Lung (tissue), 12 donors: Measurements from ENCODE around the gene TRAPPC14. TPM values are rescaled to one million over a fixed set of nuclear protein-coding genes. Genes with fewer than 3 reads are reported as not detected.
A peak's percentile ranks its signal among the peaks of the same experiment; 100 is the strongest.

Experiments used
- ATAC-seq: fragments of 200-7000 bp; cut with Tn5 transposase; one replicate; pipeline ENCODE4 v1.9.1; 2020; ENCODE audit warnings: moderate number of reproducible peaks; ENCODE audit not compliant: insufficient read depth, low FRiP score
- DNase-seq, 3 donors: peaks; one replicate each; pipeline ENCODE4 v3.0.0-alpha.2; 2013 to 2017
- H3K27ac ChIP-seq, 2 donors: one replicate each; pipeline ENCODE4 v1.5.1; 2013; ENCODE audit warnings: mild to moderate bottlenecking in 2 of 2, moderate library complexity in 2 of 2, control low read depth in 1 of 2, inconsistent platforms in 1 of 2, low read depth in 1 of 2, low read length in 1 of 2
- H3K27me3 ChIP-seq, 3 donors: one replicate each; pipeline ENCODE4 v1.5.1; 2013; ENCODE audit warnings: low read length in 2 of 3; ENCODE audit not compliant: control insufficient read depth in 3 of 3, insufficient read depth in 3 of 3
- H3K36me3 ChIP-seq, 4 donors: one replicate each; pipeline ENCODE4 v1.5.1; 2013; ENCODE audit warnings: low read length in 4 of 4, mild to moderate bottlenecking in 1 of 4, moderate library complexity in 1 of 4; ENCODE audit not compliant: control insufficient read depth in 4 of 4, insufficient read depth in 4 of 4
- H3K4me1 ChIP-seq, 5 donors: one replicate each; pipeline ENCODE4 v1.5.1; 2013; ENCODE audit warnings: low read length in 5 of 5, mild to moderate bottlenecking in 2 of 5, moderate library complexity in 1 of 5; ENCODE audit not compliant: control insufficient read depth in 5 of 5, insufficient read depth in 5 of 5
- H3K4me3 ChIP-seq: one replicate; pipeline ENCODE4 v1.5.1; 2013; ENCODE audit warnings: mild to moderate bottlenecking, control low read depth, moderate library complexity
- H3K9ac ChIP-seq, 2 donors: one replicate each; pipeline ENCODE4 v1.5.1; 2013; ENCODE audit warnings: low read length in 2 of 2, control low read depth in 1 of 2; ENCODE audit not compliant: insufficient read depth in 1 of 2
- H3K9me3 ChIP-seq, 4 donors: one replicate each; pipeline ENCODE4 v1.5.1; 2013; ENCODE audit warnings: low read length in 3 of 4, mild to moderate bottlenecking in 1 of 4, moderate library complexity in 1 of 4; ENCODE audit not compliant: control insufficient read depth in 4 of 4, insufficient read depth in 3 of 4
- WGBS, 2 donors: extraction: QIAGEN DNeasy Blood & Tissue Kit; methylation state at CpG; one replicate each; pipeline ENCODE4 v1.1.7; 2013; 5-methylcytosine and 5-hydroxymethylcytosine counted together
- polyA plus RNA-seq, 2 donors: library from polyadenylated mRNA; stranded (reverse); fragments of 200-250 nt; gene quantifications; one replicate each; pipeline ENCODE4 v1.2.1, GENCODE V29; 2013
- total RNA-seq, 2 donors: library from RNA; depleted of rRNA in 1 of 2; stranded (reverse); fragments of >200 nt in 1 of 2; gene quantifications; one replicate each; pipeline ENCODE4 v1.2.1, GENCODE V29; 2014 to 2021
- TF ChIP-seq, protein P1 (sequence below): IDR thresholded peaks from 2 replicates; pipeline ENCODE4 v1.5.1; 2012; ENCODE audit warnings: mild to moderate bottlenecking; ENCODE audit errors: control extremely low read depth, extremely low read depth
- donor health status: control.
- donor health status: control.
- donor health status: Bipolar disorder and iron deficiency.
- donor health status: healthy.
- donor health status: DM: yes; HTN: yes; CAD: no.

The TRAPPC14 gene
- total and polyA plus RNA-seq, 4 donors = 9.8 to 27.9 (median 19.5) TPM

DNA sequence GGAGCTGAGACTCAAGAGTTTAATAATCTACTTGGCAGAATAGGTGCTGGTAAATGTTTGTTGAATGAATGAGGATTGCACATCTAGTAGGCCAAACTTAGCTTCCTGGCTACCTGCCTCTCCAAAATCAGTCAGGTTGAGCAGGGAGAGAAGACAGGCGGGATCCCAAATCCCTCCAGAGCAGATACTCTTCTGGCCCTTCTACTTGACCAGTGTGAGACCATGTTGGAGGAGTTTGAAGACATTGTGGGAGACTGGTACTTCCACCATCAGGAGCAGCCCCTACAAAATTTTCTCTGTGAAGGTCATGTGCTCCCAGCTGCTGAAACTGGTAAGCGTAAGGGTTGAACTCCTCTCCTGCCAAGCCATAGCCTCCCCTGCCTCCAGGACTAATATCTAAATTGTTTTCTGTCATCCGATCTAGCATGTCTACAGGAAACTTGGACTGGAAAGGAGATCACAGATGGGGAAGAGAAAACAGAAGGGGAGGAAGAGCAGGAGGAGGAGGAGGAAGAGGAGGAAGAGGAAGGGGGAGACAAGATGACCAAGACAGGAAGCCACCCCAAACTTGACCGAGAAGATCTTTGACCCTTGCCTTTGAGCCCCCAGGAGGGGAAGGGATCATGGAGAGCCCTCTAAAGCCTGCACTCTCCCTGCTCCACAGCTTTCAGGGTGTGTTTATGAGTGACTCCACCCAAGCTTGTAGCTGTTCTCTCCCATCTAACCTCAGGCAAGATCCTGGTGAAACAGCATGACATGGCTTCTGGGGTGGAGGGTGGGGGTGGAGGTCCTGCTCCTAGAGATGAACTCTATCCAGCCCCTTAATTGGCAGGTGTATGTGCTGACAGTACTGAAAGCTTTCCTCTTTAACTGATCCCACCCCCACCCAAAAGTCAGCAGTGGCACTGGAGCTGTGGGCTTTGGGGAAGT lies 34.0 kb downstream of the TRAPPC14 start:
- DNase-seq = no peak
- Histone ChIP-seq H3K27me3 (no peaks in the 10 kb centered on the region), H3K9ac (no peak overlapping the region), H3K4me1 (peaks cover 0 to 23% (median 12%) of the 10 kb centered on the region in 5 donors), H3K36me3 (peaks cover 0 to 11% (median 1%) of the 10 kb centered on the region in 4 donors), H3K4me3 (no peak overlapping the region), H3K9me3 (no peaks in the 10 kb centered on the region), H3K27ac (peak overlapping the region in 1 of 2 donors; percentile 5)
- TF ChIP-seq, protein P1, sequence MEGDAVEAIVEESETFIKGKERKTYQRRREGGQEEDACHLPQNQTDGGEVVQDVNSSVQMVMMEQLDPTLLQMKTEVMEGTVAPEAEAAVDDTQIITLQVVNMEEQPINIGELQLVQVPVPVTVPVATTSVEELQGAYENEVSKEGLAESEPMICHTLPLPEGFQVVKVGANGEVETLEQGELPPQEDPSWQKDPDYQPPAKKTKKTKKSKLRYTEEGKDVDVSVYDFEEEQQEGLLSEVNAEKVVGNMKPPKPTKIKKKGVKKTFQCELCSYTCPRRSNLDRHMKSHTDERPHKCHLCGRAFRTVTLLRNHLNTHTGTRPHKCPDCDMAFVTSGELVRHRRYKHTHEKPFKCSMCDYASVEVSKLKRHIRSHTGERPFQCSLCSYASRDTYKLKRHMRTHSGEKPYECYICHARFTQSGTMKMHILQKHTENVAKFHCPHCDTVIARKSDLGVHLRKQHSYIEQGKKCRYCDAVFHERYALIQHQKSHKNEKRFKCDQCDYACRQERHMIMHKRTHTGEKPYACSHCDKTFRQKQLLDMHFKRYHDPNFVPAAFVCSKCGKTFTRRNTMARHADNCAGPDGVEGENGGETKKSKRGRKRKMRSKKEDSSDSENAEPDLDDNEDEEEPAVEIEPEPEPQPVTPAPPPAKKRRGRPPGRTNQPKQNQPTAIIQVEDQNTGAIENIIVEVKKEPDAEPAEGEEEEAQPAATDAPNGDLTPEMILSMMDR = no peak
- 58 to 67% methylated on average over 4 of the region's 4 CpGs for WGBS, 2 donors
- no peak for ATAC-seq

DNA sequence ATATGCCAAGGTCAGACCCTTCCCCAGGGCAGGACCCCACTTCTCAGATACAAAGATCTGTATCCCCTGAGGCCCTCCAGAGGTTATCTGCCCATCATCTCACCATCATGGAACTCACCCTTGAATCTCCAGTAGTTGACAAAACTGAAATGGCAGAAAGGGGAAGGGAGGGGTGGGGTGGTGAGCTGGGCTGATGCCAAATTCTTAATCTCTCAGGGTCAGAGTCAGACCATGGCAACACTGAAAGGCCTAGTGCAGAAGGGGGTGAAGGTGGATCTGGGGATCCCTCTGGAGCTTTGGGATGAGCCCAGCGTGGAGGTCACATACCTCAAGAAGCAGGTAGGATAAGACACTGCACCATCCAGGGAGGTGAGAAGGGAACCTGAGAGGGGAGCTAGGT lies 36.0 kb downstream of the TRAPPC14 start:
- TF ChIP-seq, protein P1 = no peak
- Histone ChIP-seq H3K27me3 (no peaks in the 10 kb centered on the region), H3K9me3 (no peaks in the 10 kb centered on the region), H3K4me3 (no peak overlapping the region), H3K4me1 (peaks cover 0 to 19% (median 12%) of the 10 kb centered on the region in 5 donors), H3K36me3 (peaks cover 0 to 11% (median 1%) of the 10 kb centered on the region in 4 donors), H3K27ac (no peak overlapping the region), H3K9ac (no peak overlapping the region)
- DNase-seq (no peak), ATAC-seq (no peak)
- WGBS, 2 donors = 98 to 100% methylated on average over 1 of the region's 1 CpG

DNA sequence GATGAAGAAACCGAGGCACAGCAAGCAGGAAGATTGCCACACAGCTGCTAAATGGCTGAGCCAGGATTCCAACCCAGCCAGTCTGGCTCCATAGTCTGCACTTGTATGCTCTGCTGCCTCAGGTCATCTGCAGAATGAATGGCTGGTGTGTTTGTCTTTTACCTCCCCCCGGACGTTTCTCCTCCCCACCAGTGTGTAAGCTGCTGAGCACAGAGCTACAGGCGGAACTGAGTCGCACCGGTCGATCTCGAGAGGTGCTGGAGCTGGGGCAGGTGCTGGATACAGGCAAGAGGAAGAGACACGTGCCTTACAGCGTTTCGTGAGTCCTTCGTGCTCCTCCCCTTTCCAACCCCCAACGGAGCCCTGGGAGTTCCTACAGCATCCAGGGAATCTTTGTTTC lies 36.5 kb downstream of the TRAPPC14 start:
- TF ChIP-seq, protein P1 = no peak
- Histone ChIP-seq H3K27ac (no peak overlapping the region), H3K9ac (no peak overlapping the region), H3K36me3 (peaks cover 0 to 11% (median 1%) of the 10 kb centered on the region in 4 donors), H3K9me3 (no peaks in the 10 kb centered on the region), H3K27me3 (no peaks in the 10 kb centered on the region), H3K4me3 (no peak overlapping the region), H3K4me1 (peaks cover 0 to 19% (median 12%) of the 10 kb centered on the region in 5 donors)
- no peak for ATAC-seq
- 75 to 83% methylated on average over 13 of the region's 13 CpGs for WGBS, 2 donors
- DNase-seq = peak in 2 of 3 donors; percentile 25 to 45
